Measurements from ENCODE around the gene CCDC187.

DNA sequence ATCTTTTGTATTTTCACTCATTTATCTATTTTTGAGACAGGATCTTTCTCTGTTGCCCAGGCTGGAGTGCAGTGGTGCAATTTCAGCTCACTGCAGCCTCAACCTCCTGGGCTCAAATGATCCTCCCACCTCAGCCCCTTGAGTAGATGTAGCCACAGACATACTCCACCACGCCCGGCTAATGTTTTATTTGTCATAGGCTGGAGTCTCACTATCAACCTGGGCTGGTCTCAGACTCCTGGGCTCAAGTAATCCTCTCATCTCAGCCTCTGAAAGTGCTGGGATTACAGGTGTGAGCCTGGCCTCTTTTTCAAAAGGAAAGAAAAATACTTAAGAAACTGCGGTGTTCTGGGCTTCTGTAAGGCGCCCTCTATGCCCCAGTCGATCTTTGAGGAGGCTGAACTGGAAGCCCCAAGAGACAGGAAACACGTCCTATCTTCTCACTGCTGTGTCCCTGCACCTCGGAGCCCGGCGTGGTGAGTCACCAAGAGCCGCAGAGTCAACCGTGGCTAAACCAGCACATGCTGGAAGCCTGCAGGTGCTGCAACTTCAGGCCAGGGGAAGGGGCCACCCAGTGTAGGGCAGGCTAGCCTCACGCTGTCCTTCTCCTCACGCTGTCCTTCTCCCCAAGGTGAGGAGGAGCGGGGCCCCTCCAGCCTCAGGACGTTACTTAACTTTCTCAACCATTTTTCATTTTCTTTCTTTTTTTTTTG, 83.7 kb downstream of the CCDC187 start:
- TF ChIP-seq, protein P1, sequence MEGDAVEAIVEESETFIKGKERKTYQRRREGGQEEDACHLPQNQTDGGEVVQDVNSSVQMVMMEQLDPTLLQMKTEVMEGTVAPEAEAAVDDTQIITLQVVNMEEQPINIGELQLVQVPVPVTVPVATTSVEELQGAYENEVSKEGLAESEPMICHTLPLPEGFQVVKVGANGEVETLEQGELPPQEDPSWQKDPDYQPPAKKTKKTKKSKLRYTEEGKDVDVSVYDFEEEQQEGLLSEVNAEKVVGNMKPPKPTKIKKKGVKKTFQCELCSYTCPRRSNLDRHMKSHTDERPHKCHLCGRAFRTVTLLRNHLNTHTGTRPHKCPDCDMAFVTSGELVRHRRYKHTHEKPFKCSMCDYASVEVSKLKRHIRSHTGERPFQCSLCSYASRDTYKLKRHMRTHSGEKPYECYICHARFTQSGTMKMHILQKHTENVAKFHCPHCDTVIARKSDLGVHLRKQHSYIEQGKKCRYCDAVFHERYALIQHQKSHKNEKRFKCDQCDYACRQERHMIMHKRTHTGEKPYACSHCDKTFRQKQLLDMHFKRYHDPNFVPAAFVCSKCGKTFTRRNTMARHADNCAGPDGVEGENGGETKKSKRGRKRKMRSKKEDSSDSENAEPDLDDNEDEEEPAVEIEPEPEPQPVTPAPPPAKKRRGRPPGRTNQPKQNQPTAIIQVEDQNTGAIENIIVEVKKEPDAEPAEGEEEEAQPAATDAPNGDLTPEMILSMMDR (conservative IDR thresholded peaks at IDR 0.05; ENCODE audit: low read depth, low read length), result no peak
- TF ChIP-seq EZH2 (IDR thresholded peaks at IDR 0.05; ENCODE audit: borderline replicate concordance, low read depth, low read length, poor library complexity, severe bottlenecking), result no peak
